Choroid plexus epithelial cell (primary cell): ENCODE data around the gene CELF1.

Experiments
- DNase-seq: peaks from one replicate; pipeline ENCODE4 v3.0.0-alpha.2; 2010; ENCODE audit warnings: low read depth
- H3K4me3 ChIP-seq: 2 replicates; pipeline ENCODE4 v1.5.1; 2011; ENCODE audit warnings: low read depth, mild to moderate bottlenecking, control low read depth, low read length, moderate library complexity
- TF ChIP-seq, protein P1 (sequence below): conservative IDR thresholded peaks from 2 replicates; pipeline ENCODE4 v1.5.1; 2011; ENCODE audit warnings: low read depth, mild to moderate bottlenecking, control low read depth, inconsistent platforms, low read length, moderate library complexity

The CELF1 gene

DNA sequence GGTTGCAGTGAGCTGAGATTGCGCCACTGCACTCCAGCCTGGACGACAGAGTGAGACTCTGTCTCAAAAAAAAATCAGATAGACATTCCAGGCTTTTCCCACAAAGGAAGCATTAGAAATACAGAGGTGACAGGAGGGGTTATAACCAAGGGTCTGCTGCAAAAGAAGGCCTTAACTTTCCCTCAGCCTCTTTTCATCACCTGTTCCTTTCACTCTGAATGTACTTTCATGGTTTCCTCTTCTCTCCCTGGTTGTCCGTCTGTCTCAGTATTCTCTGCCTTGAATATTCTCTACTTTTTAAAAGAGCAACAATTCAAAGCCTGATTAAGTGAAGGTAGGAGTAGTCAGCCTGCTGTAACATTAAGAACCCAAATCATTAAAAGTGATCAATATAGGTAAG, 50.2 kb downstream of the CELF1 start:
- TF ChIP-seq, protein P1, sequence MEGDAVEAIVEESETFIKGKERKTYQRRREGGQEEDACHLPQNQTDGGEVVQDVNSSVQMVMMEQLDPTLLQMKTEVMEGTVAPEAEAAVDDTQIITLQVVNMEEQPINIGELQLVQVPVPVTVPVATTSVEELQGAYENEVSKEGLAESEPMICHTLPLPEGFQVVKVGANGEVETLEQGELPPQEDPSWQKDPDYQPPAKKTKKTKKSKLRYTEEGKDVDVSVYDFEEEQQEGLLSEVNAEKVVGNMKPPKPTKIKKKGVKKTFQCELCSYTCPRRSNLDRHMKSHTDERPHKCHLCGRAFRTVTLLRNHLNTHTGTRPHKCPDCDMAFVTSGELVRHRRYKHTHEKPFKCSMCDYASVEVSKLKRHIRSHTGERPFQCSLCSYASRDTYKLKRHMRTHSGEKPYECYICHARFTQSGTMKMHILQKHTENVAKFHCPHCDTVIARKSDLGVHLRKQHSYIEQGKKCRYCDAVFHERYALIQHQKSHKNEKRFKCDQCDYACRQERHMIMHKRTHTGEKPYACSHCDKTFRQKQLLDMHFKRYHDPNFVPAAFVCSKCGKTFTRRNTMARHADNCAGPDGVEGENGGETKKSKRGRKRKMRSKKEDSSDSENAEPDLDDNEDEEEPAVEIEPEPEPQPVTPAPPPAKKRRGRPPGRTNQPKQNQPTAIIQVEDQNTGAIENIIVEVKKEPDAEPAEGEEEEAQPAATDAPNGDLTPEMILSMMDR: no peak
- H3K4me3 ChIP-seq: no peak overlapping the region
- DNase-seq: no peak

DNA sequence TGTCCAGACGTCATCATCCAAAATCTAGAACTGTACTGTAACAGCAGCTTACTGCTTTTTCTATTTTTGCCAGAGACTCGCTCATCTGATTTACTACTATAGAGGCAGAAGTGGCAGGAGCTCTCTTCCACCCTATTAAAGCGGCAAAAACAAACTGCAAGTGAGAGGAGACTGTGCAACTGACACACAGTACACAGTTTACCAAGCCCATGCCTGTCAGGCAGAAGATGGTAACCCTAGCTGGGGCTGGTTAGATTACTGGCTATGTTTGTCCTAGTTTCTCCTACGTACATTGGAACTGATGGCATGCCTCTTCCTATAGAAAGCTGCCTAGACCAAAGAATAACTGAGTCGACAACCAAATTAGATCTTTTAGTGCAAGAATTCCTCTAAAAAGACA, 51.8 kb downstream of the CELF1 start:
- no peak for DNase-seq
- TF ChIP-seq, protein P1: no peak
- no peak overlapping the region for H3K4me3 ChIP-seq

DNA sequence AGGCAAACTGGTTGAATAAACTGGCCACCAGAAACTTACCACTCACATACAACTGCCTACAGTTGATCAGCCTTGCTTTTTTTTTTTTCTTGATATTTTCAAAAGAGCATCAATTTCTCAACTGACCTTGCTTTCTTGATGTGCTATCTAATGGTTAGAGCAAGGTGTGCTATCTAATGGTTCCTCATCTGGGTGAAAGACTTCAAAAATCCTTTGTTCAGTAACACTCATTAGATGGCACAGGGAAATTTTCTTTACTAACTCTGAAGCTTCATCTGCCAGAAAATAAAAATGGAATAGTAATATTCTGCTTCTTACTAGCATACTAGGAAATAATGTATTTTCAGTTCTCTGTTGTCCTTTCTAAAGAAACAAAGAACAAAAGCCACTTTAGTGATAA, 52.8 kb downstream of the CELF1 start:
- TF ChIP-seq, protein P1: no peak
- DNase-seq: no peak
- no peak overlapping the region for H3K4me3 ChIP-seq

- DNase-seq: no peak
- no peak overlapping the region for H3K4me3 ChIP-seq
- TF ChIP-seq, protein P1: no peak
Observed at GRCh38 chr11:47499614-47500013, 53.3 kb downstream of the CELF1 start.

DNA sequence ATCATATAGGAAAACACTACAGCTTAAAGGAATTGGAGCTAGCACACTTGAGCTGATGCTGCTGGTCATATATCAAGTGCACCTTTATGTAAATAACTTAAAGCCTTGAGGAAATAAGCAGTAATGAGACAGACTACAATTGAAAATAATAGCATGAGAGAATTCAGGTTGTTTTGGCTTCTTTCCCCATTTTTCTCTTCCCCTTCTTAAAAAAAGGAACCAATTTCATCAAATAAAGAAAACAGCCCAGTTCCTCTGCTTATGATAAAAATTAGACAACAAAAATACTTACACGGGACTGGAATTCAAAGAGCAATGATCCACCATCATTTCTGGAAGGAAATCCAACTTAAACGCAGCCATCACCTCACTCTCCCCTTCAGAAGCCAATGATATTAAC, 53.8 kb downstream of the CELF1 start:
- H3K4me3 ChIP-seq: no peak overlapping the region
- TF ChIP-seq, protein P1: no peak
- no peak for DNase-seq

- TF ChIP-seq, protein P1: no peak
- no peak overlapping the region for H3K4me3 ChIP-seq
- no peak for DNase-seq
Observed at GRCh38 chr11:47498584-47499152, 54.3 kb downstream of the CELF1 start.

DNA sequence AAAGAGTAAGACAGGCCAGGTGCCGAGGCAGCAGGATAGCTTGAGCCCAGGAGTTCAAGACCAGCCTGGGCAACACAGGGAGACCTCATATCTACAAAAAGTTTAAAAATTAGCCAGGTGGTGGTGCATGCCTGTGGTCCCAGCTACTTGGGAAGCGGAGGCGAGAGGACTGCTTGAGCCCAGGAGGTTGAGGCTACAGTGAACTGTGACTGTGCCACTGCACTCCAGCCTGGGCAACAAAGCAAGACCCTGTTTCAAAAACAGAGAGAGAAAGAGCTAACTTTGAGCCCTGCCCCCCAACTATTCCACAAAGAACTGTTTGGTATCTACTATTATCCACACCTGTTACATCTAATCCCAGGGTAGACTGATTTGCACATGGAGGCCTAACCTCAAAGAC, 54.8 kb downstream of the CELF1 start:
- no peak overlapping the region for H3K4me3 ChIP-seq
- TF ChIP-seq, protein P1: no peak
- no peak for DNase-seq
